ENCODE data around the gene MAP3K5.
"Not testable (repeated sequence)": the region's sequence is repeated elsewhere in the genome, so short reads cannot be mapped to it uniquely, and the experiment has no call there.

Gene MAP3K5

DNA sequence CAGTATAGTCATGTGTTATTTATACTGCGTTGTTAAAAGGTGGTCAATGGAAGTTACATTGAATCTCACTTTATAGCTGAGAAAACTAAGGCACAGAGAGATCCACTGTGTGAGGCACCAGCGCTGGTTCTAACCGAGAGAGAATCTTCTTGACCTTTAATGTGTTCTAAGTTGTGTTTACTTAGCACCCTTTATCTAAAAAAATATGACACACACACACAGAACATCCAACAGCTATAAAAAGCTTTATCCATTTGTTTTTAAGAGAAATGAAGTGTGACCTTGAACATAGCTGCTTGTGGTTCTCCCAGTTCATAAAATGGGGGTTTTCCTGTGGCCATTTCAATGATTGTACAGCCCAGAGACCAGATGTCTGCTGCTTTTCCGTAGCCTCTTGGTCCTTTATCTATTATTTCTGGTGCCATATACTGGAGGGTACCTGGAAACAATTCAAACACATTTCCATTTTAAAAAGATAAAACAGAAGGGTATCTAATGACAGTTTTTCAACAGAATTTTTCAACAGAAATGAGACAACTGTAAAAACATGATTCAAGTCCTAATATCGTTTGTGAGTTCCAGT is 187.3 kb downstream of the MAP3K5 start:
- FAIRE-seq, result no peak

DNA sequence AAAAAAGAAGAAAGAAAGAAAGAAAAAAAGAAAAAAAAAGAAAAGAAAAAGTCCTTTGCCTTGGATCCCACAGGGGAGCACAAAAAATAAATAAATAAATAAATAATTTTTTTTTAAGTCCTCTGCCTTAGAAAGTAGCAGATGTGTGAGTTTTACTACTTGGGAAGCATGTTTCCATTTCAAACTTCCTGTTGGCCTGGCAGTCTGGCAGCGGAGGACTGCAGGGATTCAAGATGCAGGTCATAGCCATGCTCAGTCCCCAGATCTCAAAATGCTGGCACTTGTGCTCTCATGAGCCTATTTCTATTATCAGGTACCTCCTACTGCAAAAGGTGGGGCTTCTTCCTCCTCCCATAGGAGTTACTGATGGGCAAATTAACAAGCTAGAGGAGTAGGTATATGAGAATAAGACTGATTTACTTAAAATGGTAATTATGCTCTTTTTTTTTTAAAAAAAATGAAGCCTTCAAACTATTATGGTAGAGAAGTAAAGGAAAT is 187.9 kb downstream of the MAP3K5 start:
- FAIRE-seq, result no peak

DNA sequence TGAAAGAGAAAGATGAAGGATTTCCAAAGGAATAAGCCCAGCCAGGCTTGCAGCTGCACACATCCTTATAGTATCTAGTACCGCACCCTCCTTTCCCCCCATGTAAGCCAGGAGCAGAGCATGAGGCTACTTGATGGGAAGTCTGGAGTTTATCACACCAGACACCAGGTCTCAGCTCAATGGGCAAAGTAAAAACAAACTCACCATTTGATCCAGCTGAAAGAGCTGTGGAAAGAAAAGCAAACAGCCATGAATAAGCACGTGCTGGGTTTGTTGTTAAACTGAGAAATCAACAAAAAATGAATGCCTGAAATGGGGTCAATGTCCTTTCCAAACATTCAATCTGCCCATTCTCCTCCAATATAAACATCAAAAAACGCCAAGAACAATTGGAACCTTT is 191.5 kb downstream of the MAP3K5 start:
- FAIRE-seq, result no peak

DNA sequence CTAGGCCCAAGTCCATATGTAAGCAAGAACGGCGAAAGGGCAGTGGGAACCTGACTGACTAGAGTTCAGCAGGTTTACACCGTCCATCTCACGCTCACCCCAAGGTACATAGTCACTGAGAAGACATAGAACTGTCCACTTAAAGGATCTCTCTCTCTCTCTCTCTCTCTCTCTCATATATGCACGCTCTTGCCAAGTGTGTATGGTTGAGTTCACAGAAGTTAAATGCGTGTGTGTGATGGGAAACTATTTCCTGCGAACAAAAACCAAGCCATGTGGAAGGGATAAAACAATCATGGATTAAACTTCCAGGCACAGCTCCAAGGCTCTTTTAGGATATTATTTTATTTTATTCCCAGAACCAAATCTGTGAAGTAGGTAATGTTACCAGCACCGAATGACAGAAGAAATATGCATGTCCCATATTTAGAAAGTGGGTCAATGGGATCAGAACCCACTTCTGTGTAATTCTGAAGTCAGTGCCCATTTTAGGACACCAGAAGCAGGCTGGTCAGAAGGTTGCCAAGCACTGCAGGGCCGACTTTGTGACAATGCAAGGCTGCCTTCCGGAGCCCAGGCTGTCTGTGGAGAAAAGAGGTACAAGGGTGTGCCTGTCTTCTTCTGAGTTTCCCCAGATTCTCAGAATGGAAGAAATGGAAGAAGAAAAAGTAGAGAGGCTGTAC is 192.8 kb downstream of the MAP3K5 start:
- no peak for FAIRE-seq

DNA sequence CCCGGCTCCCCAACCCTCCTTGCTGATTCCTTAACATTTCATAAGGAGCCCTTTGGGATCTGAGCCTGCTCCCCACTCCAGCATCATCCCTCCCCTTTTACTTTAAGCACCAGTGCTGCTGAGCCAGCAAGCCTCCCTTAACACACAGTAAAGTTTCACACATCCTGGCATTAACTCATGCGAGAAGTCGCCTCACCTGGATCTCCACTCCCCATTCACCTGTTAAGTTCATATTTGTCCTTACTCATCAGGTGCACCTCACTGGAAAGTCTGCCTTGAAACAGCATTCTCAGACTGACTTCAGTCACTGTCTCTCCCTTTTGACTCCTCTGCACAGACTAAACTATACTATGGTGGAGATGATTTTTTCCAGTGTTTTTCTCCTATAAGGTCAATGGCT is 194.2 kb downstream of the MAP3K5 start:
- FAIRE-seq, result no peak

DNA sequence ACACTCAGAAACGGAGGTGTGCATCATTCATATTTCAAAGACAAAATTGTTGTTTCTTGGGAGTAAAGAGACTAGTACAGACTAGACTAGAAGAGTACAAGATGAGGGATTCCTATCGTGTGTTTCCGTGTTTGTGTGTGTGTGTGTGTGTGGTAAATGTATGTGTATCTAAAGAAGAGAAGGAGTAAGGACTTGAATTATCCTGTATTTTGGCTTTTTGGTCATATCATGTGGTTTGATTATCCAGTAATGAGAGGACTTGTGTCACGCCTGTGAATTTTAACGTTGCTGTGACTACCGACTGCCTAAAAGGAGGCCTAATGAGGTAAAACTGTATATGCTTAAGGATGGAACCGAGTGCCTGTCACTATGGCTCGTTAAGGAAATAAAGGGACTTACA is 197.6 kb downstream of the MAP3K5 start:
- no peak for FAIRE-seq

DNA sequence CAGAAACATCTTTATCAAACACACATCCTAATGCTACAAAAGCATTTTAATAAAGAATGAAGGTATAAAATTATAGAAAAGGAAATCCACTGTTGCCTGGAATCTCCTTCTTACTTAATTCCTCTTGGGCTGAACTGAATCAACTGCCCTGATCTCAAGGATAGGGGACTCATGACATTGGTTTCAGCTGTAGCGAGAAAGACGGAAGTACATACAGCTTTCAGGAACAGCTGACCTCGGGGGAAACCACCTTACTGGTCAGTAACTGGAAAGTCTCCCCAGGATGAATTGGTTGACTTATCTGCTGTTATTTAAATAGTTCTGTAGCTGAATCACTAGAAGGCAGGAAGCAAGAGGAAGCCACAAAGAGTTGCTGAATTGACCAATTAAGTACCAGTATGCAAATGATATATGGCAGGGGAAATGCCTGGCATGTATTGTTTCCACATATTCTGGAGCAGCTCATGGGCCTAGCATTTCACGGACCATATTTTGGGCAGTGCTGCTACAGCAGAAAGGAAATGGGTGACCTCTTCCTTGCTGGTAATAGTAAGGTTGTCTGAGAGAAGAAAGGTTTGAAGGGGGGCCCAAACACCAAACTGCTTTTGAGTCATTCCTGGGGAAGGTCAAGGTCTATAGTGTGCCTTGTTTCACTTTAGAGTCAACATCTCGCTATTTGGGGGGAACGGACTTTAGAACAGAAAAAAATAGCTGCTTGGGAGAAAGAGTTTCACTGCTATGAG is 198.4 kb downstream of the MAP3K5 start:
- FAIRE-seq, result no peak

DNA sequence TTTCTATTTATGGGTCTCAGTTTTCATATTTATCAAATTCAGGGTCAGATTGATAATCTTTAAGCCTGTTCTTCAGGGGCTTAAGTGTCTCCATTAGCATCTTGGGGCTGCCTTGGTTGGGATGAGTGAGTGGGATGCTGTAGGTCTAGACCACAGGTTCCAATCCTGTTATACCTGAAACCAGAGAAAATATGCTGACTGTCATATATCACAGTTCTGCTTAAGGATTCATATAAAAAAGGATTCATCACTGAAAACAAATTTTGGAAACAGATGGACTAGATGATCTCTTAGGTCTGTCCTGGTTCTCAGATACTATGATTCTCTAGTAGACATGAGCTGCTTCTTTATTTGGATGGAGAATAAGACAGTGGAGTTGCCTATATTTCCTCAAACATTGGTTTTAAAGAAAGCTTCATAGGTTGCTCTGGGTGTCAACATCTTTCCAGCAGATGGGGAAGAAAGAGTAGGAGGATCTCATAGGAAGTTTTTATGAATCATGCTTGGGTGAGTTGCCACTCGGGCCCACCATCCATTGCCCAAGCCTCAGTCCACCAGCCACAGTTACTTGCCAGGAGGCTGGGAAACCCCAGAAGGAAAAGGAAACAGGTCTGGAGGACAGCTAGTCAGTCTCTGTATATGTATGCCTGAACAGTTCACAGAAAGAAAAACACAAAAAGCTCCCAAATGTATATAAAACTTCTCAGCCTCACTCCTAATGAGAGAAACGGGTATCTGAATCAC is 199.2 kb downstream of the MAP3K5 start:
- no peak for FAIRE-seq

DNA sequence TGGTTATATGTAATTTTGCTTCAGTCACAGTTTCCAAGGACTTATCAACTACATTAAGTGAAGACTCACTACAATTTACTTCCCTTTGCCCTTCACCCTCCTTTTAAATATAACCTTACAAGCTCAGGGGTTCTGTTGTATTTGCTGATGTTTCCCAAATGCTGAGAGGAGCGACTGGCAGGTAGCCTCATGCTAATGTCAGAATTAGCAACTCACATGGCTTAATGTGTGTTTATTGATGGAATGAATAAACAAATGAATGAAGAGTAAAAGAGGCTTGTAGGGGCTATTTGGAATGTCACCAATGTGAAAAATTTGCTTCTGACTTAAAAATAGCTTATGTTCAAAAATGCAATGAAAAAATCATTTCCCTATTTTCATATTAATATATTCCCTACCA is 200.7 kb downstream of the MAP3K5 start:
- FAIRE-seq, result no peak

DNA sequence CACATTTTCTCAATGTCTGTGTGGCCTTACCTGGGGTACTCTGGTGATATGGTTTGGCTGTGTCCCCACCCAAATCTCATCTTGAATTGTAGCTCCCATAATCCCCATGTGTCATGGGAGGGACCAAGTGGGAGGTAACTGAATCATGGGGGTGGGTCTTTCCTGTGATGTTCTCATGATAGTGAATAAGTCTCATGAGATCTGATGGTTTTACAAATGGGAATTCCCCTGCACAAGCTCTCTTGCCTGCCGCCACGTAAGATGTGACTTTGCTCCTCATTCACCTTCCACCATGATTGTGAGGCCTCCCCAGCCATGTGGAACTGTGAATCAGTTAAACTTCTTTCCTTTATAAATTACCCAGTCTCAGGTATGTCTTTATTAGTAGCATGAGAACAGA is 201.4 kb downstream of the MAP3K5 start:
- not testable (repeated sequence) for FAIRE-seq

DNA sequence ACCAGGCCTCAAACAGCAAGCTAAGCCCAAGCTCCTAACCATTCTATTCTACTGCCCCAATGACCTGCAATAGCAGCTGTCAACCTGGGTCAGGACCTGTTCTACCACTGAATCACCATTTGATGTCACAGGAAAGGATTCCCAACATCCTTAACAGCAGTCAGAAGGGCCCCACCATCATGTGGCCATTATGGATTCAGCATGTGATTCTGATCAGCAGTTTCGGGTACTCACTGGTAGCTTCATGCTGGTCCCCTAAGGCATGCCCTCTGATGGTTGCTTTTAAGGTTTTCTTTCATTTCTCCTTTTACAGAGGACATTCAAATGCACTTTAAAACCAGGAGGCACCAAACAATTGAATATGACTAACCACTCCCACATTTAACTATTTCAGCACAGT is 204.8 kb downstream of the MAP3K5 start:
- no peak for FAIRE-seq

DNA sequence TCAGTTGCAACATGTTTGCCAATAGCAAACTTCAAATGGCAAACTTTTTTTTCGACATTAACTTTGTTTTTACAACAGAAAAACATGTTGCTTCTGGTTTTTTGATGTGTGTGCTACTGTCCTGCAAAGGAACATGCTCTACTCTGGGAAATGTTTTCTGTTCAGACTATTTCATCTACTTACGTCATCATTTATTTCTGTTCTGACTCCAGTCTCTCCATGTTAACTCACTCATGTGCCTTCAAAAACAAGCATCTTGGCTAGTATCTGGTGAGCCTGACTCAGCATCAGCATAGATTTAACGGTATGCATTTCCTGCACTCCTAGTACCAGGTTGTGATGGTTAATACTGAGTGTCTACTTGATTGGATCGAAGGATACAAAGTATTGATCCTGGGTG is 206.0 kb downstream of the MAP3K5 start:
- FAIRE-seq, result no peak

DNA sequence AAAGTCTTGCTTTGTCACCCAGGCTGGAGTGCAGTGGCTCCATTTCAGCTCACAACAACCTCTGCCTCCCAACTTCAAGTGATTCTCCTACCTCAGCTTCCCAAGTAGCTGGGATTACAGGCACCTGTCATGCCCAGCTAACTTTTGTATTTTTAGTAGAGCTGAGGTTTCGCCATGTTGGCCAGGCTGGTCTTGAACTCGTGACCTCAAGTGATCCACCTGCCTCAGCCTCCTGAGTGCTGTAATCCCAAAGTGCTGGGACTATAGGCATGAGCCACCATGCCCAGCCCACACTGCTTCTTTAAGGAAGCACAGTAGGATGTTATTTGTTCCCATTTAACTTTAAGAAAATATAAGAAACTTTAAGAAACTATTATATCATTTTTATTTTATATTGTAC is 206.8 kb downstream of the MAP3K5 start:
- not testable (repeated sequence) for FAIRE-seq

DNA sequence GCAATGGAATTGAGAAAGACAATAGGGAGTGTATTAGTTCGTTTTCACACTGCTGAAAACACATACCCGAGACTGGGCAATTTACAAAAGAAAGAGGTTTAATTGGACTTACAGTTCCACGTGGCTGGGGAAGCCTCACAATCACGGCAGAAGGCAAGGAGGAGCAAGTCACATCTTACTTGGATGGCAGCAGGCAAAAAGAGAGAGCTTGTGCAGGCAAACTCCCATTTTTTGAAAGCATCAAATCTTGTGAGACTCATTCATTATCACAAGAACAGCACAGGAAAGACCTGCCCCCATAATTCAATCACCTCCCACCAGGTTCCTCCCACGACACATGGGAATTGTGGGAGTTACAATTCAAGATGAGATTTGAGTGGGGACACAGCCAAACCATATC is 208.0 kb downstream of the MAP3K5 start:
- FAIRE-seq, result not testable (repeated sequence)

DNA sequence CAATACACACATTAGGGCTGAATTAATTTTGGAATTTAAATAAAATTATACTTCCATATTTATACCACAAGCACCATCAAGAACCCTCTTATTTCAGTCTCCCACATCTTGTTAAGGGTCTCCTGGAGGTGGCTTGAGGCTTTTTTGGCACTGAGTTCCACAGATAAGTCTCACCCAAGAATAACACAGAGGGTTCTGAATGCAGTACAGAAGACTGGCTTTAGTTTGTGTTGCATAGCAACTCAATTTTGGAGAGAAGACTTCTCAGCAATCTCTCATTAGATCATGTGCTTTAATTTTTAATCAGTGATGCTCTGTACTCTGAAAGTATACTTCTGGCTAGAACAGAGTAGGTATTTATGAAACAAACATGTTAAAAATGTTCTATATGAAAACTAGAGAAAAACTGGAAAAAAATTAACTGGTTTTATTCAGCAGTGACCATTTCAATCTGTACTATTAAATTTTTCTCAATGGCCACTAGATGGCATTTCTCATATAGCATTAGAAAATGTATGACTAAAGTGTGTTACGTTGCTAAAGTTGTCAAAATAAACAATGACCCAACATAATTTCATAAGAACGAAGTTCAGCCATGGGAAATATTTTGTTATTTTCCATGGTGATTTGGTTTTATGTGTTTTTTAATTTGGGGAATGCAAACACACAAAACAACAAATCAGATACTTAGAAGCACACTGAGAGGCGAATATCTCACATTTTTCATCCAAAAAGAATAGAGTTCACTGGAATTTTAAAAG is 209.4 kb downstream of the MAP3K5 start:
- FAIRE-seq, result peak; percentile 78

DNA sequence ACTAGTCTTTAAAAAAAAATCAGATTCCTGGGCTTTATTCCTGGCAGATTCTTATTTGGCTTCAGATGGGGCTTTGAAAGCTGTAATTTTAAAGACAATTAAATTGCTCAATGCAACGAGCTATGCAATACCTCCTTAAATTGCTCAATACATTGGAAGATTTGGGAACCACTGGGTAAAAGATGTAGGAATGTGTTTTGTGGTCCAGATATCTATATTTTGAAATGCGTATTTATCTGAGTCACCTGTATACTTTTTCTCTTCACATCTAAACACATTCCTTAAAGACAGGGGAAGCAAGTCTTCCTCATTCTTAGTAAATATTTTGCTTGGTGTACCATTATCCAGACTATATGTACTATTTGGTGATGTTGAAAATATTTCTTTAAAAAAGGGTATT is 212.5 kb downstream of the MAP3K5 start:
- FAIRE-seq, result no peak

DNA sequence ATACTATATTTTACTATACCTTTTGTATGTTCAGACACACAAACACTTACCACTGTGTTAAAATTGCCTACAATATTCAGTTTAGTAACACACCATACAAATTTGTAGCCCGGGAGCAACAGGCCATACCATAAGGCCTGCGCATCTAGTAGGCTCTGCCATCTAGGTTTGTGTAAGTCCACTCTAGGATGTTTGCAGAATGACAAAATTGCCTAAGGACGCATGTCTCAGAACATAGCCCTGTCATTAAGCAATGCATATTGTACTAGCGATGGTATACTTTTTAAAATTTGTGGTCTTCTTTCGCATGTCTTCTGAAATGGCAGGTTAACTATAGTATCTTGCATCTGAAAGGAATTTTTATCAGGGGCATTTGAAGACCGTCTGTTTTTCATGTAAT is 215.5 kb downstream of the MAP3K5 start:
- no peak for FAIRE-seq

DNA sequence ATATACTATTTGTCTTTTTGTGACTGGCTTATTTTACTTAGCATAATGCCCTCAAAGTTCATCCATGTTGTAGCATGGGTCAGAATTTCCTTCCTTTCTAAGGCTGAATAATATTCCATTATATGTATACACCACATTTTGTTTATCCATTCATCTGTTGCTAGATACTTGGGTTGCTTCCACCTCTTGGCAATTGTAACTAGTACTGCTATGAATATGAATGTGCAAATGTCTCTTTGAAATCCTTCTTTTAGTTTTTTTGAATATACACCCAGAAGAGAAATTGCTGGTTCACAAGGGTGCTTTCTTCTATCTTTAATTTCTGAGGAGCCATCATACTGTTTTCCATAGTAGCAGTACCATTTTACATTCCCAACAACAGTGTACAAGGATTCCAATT is 220.8 kb downstream of the MAP3K5 start:
- no peak for FAIRE-seq

DNA sequence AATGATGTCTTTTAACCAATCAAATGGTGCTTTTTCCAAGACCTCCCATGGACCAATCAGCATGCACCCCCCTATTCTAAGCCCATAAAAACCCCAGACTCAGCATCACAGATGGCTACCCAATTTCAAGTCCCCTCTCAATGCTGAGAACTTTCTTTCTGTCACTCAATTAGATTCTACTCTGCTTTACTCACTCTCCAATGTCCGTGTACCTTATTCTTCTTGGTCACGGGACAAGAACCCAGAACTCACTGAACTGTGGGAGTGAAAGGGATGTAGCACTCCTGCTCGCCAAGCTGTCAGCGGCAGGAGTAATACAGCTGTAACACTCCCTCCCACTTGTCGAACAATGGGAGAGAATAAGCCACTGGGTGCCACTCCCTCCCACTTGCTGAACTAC is 221.2 kb downstream of the MAP3K5 start:
- FAIRE-seq, result no peak

DNA sequence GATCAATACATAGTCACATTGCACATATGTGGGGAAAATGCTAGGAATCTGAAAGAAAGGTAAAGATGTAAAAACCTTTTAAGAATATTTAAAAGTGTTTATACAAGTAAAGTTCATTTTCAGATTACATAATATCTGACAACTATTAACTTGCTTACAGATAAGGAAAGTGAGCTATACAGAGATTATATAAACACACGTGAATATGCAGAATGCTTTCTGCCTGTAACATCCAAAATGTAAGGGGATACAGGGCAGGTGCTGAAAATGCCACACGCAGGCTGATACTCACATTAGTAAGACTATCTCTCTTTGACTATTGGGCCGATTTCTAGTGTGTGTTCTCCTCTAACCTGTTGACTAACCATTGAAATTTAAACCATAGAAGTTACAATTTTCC is 224.1 kb downstream of the MAP3K5 start:
- FAIRE-seq, result no peak

DNA sequence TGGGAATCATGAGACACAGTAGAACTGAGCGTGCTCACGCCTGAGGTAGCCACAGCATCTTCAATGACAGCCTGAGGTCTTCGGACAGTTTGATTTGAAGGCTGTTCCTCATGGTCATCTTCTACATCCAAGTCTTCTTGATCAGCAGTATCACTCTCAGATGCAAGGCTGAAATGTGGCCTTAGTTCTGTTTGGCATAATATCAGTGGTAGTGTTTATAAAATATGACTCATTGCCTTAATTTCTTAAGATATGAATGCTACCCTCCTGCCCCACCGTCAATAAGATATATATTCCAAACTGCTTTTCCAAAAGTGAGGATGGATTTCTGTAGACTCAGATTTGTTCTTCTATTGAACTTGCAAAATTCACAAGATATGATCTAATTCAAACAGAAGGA is 224.6 kb downstream of the MAP3K5 start:
- FAIRE-seq, result no peak

DNA sequence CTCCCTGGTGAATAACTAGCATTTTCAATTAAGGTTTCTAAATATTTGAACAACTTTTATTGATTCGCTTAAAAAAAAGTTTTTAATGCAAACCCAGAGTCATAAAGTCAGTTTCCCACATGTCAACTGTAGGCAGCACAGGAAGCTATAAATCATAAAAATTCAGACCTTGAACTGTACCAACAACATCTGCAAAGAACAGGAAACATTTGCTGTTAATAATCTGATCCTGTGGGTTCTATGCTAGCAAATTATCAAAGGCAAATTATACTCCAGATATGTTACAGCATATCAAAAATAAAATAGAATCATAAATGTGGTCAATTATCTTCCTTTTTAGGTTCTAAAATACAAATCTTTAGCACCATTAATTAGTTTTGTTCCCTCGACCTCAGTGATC is 225.4 kb downstream of the MAP3K5 start:
- no peak for FAIRE-seq

DNA sequence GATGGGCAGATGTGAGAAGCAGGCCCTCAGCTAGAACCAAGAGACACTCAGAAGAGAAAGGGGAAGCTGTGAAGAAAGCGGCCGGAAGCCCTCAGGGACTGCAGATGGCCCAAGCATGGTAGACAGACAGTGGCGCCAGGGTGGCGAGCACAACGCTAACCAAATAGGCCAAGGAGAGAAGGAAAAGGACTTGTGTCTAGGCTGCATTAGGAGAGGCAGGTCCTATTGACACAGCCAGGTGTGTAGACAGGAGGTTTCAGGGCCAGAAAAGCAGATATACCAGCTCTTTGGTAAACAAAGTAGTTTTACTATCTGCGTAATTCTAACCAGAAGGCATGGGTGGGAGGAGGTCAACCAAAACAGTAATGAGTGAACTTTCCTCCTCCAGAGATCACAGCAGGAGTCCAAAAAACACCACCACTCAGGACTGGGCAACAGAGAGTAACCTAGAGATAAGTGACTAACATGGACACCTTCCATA is 226.2 kb downstream of the MAP3K5 start:
- no peak for FAIRE-seq

Measured in A204.1 (cell line).